DMS 273 (cell line): Measurements from ENCODE around the gene SYP.

Experiments used
- DNase-seq: peaks from one replicate; lab custom pipeline; 2025; ENCODE audit not compliant: unreplicated experiment; lab: John Stamatoyannopoulos, UW

Gene SYP

DNA sequence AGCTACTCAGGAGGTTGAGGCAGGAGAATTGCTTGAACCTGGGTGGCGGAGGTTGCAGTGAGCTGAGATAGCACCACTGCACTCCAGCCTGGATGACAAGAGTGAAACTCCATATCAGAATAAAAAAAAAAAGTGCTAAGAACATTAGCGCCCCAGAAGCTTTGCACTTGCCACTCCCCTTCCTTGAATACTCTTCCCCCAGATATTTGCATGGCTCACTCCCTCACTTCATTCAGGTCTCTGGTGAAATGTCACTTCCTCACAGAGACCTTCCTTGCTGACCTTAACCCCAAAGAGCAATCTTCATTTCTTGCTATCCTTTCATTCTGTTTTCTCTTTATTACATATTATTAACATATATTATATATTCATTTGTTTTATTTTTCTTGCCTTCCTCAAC lies 21.9 kb upstream of the SYP start:
- DNase-seq, result no peak

DNA sequence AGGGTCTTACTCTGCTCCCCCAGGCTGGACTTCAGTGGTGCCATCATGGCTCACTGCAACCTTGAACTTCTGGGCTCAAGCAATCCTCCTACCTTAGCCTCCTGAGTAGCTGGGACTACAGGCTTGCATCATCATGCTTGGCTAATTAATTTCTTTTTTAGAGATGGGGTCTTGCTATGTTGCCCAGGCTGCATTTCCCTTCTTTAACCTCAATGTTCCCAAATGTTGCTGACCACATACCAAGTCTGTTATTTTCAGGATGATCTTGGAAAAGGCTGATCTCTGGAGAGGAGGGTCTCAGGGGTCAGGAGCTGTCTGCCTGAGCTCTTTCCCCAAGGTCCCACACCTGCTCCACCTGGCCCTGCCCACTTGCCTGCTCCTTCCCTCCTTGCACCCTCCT lies 20.1 kb upstream of the SYP start:
- no peak for DNase-seq

DNA sequence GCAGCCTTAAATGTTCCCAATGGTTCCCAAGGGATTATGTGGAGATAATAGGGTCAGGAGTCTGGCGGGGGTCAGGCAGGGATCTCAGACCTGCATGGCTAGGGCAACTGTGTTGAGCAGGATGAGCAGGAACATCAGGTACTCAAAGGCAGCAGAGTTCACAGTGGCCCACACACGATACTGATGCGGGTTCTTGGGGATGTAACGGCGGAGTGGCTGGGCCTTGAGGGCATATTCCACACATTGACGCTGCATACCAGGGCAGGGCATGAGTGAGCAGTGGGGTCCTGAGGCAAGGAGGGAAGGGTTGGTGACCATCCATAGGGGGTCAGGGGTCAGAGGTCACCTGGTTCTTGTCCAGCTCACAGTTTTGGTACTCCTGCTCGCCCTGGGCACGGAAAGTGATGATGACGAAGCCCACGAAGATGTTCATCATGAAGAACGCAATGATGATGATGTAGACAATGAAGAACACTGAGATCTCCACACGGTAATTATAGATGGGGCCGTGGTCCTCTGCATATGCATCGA lies 15.1 kb upstream of the SYP start:
- no peak for DNase-seq

DNA sequence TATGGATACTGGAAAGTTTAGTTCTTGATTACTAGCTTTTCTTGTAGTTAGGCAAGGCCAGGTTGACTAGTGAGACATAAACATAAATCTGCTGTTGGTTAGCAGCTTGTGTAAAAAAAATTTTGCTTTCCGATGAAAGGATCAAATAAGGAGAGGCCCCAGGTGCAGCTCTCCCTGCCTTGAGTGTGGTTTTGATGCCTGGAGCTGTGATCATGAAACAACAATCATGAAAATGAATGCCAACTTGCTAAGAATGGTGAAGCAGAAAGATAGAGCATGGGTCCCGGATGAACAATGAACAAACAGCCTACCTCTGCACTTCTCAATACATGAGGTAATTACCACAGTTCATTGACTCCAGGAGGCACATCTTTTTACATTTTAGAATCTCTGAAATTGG lies 14.4 kb upstream of the SYP start:
- DNase-seq, result no peak

DNA sequence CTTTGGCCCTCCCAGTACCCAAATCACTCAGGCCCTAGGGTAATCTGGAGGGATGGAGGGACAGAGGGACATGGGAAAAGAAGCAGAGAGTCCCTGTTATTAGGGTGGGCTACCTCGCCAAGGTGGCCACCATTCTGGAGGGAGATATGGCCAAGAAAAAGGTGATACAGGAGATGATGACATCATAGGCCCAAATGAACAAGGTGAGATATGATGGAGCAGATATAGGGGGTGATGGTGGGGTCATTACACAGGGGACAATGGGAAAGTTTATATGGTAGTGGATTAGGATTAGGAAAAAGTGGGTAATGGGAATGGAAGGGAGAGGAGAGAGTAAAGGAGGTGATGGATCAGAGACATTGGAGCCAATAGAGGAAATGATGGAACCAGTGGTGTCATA lies 12.9 kb upstream of the SYP start:
- DNase-seq, result no peak

DNA sequence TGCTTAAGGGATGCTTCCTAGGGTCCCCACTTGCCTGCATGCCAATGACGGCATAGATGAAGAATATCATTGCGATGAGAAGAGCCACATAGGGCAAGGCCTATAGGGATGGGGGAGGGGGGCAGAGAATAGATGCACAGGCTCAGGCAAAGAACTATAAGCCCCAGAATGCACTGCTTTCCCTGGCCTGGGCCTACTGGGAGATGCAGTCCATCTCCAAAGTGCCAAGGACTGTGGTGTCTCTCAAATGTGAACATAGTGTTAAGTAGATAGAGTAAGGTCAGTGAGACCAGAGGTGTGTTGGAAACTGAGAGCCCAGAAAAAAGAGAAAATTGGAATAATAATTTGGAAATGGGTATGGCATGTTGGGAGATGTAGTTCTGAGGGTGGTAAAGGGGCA lies 12.2 kb upstream of the SYP start:
- no peak for DNase-seq

DNA sequence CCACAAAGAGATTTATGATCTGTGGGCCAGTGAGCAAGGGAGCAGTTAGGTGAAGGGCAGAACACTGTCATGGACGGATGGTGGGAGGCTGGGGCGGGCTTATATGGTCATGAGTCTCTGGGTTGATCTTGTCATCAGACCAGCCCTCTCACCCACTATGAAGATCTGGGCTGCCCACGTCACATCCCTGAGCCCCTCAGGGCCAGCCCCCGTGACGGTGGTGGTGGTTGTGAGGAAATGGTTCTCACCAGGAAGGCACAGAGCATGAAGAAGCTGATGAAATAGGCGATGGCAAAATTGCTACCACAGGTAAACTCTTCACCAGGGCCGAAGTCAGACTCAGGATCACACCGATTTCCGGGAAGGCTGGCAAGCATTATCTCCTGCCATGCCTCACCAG lies 11.1 kb upstream of the SYP start:
- no peak for DNase-seq

DNA sequence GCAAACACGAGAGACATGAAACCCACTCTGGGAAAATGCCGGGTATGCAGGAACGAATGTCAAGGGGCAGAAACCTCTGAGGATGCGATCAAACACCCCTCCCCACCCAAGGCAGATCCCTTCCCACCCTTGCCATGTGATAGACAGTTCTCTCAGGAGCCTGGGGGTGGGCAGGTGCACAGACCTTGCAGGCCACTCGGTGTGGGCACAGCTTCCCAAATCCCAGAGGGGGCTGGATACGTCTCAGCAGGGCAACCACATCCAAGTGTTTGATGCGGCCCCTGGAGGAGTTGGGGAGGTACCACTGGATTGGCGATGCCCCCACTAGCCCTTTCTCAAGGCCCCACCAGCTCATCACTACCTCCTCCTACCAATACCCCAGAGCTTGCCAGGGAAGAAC lies 10.4 kb upstream of the SYP start:
- no peak for DNase-seq

DNA sequence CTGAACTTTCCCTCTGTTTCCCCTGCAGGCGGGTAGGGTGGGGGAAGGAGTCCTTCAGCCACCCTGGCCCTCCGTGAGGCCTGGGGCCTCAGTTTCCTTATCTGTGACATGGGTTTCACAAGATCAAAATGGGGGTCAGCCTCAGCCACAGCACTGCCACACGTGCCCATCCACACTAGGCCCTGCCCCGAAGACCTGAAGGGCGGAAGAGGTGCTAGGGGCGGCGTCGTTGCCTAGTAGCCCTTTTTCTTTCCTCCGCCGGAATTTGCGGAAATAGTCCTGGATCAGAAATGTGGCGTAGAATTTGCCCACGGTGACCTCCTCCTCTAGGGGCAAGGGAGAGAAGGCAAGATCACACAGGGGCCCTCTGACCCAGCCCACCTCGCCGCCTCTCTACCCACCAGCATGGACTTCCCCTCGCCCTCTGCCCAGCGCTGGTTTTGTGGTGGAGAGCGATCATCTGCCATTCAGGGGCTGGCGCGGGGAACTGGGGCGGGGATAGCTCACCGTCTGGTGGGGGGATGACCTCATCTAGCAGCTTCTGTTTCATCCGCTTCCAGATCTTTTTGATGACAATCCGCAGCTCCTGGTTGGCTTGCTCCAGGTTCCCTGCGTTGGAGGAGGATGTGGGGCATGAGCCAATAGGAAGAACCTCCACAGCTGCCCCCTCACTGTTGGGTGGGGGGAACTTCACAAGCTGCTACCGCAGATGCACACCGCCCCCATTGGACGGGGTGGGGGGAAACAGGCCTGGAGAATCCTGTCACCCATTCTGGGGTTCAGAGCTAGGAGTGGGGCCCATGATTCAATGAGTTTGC lies 9.7 kb upstream of the SYP start:
- peak; percentile 95 for DNase-seq

DNA sequence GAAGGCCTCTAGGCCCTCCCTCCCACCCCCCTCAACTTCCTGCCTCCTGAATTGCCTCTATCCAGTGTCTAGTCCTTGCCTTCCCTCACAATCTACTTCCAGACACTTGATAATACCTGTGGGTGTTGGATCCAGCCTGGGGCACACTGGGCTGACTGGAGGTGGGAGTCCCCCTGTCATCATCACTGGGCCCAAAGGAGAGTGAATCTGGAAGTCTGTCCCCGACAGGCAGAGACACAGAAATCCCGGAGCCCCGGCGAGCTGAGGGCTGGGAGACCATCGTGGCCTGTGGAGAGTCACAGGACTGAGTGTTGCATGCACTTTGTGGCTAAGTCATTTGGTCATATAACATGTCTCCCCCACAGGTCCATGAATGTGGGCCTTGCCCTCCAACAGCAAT lies 8.4 kb upstream of the SYP start:
- DNase-seq, result no peak

DNA sequence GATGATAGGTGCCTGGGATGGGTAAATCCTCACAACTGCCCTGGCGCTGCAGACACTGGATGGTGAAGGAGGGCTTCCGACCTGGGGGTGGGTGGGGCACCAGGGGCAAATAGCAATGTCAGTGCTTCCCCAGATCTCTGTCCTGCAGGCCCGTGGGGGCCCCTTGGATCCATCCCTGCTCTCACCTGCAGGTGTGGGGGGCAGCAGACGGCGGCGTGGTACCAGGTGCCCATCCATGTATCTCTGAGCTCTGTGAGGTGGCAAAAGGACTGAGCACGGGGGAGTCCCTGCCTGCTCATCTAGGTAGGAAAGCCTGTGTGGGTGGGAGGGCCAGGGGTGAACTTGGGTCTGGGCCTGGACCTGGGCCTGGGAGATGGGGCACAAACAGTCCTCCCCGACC lies 6.5 kb upstream of the SYP start:
- no peak for DNase-seq

DNA sequence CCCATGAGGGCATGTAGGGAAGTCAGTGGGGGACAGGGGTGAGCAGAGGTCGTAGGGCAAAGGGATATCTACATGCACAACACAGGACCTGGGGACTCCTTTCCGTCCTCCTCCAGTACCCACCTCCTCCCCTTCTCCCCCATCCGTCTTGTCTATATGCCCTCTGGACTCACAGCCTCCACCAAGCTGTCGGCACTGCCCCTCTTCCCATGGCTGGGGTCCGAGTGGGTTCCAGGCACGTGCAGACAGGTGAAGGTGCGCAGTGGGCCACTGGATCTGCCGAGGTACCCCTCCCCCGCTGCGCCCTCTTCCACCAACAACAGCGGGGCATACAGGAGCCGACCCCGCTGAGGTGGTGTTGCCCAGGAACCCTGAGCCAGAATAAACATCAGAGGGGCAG lies 5.5 kb upstream of the SYP start:
- DNase-seq, result no peak

DNA sequence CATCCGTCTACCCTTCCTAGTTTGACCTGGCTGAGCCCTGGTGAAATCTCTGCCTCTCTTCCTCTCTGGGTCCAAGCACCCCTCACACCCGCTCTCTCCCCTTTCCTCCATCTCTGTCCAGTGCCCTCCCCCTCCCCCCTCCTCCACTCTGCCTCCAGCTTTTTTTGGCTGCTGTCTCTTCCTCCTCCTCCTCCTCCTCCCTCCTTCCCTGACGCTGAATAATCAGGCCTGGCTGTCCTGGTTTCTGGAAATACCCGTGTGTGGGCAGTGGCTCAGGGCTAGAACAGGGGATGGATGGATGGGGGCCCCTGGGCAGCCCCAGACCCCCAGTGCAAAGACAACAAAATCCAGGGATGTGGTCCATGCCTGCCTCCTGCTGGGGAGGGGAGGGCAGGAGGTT lies 4.7 kb upstream of the SYP start:
- no peak for DNase-seq

DNA sequence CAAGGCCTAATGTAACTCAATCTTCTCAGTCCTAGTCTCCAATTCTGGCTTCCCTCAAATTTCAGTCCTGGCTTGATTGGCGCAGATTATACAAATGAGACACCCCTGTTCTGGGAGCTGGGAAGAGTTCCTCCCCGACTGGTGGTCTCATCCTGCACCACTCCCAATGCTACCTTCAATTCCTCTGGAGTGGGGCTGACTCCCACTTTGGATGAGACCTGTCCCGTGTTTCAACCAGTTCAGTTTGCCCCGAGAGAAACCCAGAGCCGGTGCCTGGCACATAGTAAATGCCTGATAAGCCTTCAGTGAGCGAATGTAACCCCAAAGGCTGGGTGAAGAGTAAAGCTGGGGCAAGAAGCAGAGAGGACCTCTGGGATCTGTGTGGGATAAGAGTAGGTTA lies 4.0 kb upstream of the SYP start:
- no peak for DNase-seq

DNA sequence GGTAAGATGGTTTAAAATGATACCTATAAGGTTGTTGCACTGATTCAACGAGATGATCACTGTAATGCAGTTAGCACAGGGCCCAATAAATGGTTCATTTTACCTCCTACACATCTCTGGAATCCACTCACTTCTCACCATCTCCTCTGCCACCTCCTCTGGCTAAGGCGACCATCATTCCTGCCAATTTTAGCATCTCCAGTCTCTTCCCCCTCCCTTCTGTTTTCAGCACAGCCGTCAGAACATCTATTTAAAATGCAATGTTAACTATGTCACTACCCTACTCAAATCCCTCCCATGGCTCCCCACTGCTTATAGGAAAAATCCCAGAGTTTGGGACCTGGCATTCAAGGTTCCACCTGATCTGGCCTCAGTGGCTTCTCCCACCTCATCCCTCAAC lies 3.5 kb upstream of the SYP start:
- no peak for DNase-seq

DNA sequence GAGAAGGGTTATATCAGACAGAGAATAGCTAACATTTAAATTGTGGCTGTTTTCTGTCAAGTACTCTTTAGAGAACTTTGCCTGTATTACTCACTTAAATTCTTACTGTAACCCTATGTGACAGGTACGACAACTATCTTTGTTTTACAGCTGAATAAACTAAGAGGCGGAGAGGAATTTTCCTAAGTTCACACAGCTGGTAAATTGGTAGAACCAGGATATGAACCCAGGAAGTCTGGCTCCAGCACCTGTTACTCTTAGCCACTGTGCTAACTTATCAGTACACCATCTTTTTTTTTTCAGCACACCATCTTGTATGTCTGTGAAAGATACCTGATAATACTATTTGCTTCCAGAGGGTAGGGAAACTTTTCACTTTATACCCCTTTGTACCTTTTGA lies 2.0 kb upstream of the SYP start:
- DNase-seq, result no peak

DNA sequence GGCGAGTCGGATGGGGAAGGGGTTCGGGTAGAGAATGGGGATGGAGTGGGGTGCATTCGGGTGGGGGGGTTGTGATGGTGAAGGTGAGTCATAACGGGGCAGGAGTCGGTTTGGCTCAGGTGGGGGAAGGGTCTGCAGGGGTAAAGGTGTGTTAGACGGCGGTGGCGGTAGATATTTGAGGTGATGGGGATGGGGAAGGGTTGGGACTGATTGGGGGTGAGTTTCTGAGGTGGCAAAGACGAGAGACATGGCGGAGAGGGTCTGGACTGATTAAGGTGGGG lies 738 bp downstream of the SYP start:
- no peak for DNase-seq

DNA sequence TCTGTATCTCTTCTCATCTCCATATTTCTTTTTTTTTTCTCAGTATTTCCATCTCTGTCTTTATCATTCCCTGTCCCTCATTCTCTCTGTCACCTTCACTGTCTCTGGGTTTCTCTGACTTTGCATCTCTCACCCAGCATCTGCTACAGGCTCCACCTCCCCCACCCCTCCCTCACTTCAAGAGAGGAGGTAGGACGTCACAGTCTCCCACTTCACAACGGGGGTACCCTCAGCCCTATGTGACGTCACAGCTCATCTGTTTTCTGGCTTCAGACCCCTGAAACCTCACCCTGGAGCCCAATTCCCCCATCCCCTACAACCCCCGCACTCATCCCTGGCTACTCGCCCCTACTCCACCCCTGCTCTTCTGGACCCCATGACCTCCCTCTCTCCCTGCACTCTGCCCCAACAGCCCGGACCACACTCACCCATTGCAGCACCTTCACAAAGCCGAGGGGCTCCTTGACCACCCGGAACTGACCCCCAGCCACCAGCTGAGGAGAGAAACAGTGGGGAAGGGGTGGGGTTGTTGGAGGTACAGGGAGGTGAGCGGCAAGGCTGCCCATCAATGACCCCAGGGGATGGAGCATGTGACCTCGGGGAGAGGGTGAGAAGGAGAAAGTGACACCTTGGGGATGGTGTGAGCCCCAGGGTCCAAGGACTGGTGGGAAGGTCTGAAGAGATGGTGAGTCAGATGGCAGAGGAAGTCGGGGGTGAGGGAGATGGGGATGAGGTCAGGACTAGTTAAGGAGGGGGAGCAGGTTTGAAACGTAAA lies 1.3 kb downstream of the SYP start:
- no peak for DNase-seq

DNA sequence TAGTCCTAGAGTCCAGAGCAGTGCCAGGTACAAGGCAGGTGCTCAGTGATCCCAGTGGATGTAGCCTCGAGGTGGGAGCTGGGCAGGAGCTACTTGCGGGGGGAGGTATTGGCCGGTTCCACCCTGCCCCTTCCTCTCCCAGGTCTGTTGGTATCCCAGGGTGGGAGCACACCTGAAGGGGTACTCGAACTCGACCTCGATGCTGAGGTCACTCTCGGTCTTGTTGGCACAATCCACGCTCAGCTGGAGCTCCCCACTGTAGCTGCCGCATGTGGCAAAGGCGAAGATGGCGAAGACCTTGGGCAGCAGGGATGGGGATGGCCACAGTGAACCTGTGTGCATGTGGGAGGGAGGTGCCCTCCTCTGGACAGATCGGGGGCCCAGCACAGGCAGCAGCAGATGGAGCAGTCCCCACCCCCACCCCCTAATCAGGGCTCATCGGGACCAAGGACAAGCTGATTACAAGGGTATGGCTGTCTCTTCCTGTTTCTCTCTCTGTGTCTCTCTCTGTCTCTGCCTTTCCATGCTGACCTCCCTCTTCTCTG lies 2.4 kb downstream of the SYP start:
- no peak for DNase-seq

DNA sequence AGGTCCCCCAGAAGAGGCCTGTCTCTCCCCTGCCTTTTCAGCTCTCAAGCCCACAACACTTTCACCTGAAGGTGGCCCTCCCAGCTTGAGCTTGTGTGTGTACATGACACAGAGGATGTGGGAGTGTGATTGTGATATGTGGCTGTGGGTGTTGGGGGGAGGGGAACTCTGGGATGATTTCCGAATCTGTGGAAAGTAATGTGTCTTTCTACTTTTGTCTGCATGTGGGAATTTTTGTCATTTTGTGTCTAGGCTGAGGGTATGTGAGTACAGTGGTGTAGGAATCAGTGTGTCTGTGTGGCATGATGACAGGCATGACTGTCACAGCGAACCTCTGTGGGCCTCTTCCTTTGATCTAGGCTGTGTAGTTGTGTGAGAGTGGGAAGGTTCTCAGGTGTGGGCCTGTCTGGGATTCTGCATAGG lies 6.4 kb downstream of the SYP start:
- DNase-seq, result no peak

DNA sequence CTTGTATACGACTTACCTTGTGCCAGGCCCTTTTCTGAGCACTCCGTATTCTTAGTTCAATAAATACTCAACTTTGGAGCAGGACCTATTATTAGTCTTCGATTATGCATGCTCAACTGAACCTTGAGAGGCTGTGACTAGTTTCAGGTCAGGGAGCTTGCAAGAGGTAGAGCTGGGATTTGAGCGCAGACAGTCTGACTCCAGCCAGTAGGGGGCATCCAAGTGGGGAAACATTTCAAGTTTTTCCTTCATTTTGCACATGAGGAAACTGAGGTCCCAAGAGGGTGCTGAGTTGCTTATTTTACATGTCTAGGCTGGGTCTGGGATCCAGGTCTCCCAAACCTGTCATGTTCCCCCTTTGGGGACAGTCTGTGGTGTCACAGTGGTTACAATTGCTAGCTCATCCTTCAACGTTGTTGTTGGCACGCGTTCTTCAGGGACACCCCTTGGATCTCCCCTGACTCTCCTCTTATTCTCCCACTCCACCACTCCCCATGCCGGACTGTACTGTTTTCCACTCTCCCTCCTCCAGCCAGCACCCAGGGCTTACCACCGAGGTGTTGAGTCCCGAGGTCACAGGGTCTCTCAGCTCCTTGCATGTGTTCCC lies 7.2 kb downstream of the SYP start:
- peak; percentile 73 for DNase-seq

DNA sequence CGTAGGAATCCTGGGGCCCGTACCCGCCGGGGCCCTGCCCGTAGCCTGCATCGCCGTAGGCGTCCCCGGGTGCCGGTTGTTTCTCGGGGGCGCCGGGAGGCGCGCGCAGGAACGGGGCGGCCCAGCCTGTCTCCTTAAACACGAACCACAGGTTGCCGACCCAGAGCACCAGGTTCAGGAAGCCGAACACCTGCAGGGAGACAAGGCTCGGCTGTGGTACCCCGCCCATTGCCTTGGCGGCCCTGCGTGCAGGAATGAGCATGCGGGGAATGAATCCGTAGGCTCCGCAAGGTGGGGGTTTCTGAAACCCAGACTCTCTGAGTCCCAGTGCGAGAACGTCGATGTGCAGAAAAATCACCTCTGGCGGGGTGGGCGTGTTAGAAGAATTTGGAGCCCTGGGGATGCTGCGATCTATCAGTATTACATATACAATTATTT lies 8.4 kb downstream of the SYP start:
- peak; percentile 69 for DNase-seq
